Stimulated activated CD8-positive, alpha-beta memory T cell treated with anti-CD3 and anti-CD28 coated beads, Interleukin-2, amount 100 ng/mL, for 1 hour (primary cell): ENCODE measurements around the gene MEF2D.

ENCODE experiments used
- DNase-seq, 2 donors: peaks; one replicate each; pipeline ENCODE4 v3.0.0-alpha.2; 2020; ENCODE audit warnings: low read depth in 2 of 2

MEF2D gene

DNA sequence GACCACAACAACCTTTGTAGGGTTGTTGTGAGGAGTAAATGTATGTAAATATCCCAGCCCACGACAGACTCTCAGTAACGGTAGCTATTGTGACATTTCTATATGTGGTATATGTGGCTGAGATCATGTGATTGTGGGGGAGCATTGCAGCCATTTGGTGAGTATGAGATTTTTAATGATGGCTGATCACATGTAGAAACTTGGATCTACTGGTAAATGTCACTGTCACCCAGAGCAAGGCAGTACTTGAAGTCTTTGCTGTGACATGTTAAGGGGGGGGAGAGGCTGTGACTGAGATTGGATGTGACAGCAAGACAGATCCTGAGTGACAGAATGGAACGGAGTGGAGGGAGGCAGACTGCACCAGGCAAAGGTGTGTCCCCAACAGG lies 23.9 kb upstream of the MEF2D start:
- no peak for DNase-seq

- no peak for DNase-seq
Measured at GRCh38 chr1:156523801-156524480, 23.4 kb upstream of the MEF2D start.

GRCh38 chr1:156522443-156522970 lies 21.9 kb upstream of the MEF2D start:
- no peak for DNase-seq

GRCh38 chr1:156517748-156518147 lies 17.2 kb upstream of the MEF2D start:
- DNase-seq = no peak

DNA sequence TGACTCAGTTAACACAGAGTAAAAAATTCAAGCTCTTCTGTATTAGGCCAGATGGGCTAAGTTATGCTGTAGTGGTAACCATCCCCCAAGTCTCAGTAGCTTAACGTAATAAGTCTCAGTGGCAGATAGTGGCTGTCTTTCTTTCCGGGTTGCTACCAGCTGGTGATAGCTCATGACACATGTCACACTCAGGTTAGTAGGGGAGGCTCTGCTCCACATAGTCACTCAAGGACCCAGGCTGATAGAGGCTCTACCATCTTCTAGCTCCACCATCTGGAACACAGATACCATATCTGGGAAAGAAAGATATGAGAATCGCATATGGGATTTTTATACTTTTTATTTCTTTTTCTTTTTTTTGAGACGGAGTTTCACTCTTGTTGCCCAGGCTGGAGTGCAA lies 16.2 kb upstream of the MEF2D start:
- DNase-seq = no peak

DNA sequence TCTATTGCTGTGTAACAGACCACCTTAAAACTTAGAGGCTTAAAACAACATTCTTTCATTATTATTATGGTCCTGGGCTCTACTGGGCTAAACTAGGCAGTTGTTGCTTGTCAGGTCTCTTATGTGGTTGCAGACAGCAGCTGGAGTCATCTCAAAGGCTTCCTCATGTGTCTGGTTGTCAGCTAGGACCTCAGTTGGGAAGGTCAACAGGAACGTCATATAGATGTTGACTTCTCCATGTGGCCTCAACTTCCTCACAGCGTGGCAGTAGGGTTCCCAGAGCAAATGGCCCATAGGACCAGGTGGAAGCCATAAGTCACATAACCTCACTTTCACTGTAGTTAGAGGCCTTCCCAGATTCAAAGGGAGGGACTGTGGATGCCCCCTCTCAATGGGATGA lies 15.4 kb upstream of the MEF2D start:
- DNase-seq = no peak

GRCh38 chr1:156513185-156513584 lies 12.6 kb upstream of the MEF2D start:
- DNase-seq = no peak

- DNase-seq = no peak
Measured at GRCh38 chr1:156511644-156512043, 11.1 kb upstream of the MEF2D start.

DNA sequence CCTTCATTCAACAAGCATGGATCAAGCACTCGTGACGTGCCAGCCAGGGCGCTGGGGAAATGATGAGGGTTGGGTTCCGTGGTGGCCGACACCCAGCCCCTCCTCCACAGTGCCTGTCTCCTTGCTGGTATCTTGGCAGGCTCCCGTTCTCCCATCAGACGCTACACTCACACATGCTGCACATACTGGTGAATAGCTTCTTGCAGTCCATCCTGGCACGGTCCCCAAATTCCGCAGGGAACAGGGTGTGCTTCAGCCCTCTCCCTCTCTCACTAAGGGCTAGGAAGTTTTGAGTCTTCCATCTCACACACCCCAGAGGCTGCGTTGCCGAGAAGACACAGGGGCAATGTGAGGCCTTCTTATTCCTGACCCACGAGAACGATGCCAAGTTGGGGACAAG lies 10.1 kb upstream of the MEF2D start:
- no peak for DNase-seq

DNA sequence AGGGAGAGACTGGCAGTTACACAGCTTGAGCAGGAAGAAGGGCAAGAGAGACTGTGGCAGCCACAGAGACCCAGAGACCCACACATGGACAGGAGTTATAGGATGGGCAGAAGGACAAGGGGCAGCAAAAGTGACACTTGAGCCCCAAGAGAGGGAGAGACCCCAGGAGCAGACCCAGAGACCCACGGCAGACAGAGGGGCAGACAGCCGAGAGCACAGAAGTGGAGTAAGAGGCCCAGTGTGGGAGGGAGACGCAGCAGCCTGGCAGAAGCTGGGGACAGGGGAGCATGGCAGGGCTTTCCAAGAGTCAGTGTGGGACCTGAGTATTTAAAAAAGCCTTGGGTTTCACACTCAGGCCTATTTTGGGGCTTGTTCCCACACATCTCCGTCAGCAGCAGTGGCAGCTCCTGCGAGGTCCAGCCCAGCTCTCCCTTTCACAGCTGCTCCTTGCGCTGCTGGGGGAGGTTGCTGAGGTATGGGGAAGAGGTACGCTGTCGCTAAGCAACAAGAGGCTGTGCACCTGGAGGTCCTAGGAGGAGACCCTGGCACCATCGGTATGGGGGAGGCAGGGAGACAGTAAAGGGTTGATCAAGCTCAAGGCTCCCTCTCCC lies 9.0 kb upstream of the MEF2D start:
- DNase-seq = no peak

DNA sequence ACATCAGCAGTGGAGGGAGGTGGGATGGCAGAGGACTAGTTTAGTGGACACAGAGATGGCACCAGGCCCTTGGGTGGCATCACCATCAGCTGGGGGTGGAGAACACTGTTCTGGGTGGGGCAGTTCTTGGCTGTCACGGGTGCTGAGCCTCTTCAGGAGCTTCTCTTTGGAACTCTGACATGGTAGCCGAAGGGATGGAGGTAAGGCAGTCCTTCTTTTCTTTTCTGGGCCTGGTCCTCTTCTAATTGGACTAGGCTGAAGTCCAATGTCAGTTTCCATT lies 8.3 kb upstream of the MEF2D start:
- no peak for DNase-seq

DNA sequence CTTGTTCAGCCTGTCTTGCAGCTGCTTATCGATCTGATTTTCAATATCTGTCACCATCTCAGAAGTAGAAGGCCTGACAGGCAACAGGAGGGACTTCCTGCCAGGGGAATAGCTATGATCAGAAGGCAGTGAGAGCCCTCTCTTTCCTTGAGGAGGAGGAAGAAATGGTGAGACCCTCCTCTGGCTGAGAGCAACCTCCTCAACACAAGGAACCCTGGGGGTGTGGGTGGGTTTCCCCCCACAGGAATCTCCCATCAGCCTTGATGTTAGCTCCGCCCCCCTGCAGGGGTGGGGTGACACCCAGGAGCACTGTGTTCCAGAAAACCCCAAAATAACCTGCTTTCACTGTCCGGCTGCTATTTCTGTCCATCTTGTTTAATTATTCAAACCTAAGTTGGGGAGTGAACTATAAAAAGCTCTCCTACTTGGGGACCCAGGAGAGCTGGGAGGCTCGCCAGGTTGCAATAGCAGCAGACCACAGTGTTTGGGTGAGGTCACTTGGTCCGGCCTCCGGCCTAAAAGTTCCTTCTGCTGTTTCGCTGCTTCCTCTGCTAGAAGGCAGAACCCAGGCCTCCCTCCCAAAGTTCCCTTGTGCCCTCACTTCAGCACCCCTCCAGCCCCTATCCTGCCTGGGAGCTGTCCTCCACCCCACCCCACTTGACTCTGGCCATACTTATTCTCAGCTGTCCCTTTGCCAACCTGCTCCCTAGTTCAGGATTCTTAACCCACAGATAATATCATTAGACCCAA lies 7.8 kb upstream of the MEF2D start:
- no peak for DNase-seq

- DNase-seq = no peak
Measured at GRCh38 chr1:156506450-156506849, 5.9 kb upstream of the MEF2D start.

DNA sequence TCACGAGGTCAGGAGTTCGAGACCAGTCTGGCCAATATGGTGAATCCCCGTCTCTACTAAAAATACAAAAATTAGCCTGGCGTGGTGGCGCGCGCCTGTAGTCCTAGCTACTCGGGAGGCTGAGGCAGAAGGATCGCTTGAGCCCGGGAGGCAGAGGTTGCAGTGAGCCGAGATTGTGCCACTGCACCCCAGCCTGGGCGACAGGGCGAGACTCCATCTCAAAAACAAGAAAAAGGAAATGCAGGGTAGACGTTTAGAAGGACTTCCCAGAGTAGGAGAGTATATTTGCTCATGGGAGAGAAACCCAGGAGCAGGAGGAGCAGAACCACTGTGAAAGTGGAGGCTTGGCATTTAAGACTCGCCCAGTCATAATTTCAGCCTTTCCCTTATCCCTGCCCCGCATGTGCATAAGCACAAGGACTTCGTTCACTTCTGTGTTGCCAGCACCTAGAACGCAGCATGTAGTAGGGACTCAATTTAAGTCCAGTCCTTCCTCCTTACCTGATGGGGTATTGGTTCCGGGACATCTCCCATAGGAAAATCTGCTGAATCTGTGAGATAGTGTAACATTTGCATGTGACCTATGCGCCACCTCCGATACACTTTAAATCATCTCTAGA lies 5.2 kb upstream of the MEF2D start:
- DNase-seq = no peak

GRCh38 chr1:156504821-156505678 lies 4.5 kb upstream of the MEF2D start:
- DNase-seq = peak; percentile 95

GRCh38 chr1:156504438-156504813 lies 3.9 kb upstream of the MEF2D start:
- DNase-seq = no peak

DNA sequence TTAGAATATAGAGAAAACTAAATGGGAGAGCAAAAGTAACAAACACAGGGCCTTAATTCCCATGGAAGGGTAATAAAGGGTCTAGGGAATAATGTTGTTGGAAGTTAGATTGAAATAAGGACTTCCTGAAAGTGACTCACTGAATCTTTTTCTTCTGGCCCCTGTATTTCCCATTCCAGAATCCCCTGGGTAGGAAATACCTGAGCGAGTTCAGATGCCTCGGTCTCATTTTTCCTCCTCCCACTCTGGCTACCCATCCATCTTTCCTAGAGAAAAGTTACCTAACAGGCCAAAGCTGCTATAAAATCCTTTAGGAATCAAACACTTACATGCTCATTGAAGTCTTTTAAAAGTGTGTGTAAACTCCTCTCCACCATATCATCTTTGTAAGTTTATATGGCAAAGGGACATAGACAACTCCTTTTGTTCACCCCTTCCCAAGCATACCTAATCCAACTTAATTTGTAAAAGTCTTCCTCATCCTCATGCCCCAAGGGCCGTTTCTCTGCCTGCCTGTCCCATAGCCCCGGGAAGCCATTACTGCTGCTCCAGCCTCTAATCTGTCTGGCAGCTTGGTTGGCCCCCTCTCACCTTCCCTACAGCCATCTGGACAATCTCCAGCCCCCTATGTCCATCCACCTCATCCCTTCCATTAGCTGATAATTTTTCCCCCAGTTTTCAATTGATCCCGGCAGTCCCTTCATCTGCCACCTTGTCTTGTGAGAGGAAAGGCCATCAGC lies 3.3 kb upstream of the MEF2D start:
- DNase-seq = no peak

- no peak for DNase-seq
Measured at GRCh38 chr1:156502894-156503697, 2.5 kb upstream of the MEF2D start.

GRCh38 chr1:156502391-156502893 lies 1.9 kb upstream of the MEF2D start:
- DNase-seq = no peak
